ENCODE measurements around the gene SMYD4.

DNA sequence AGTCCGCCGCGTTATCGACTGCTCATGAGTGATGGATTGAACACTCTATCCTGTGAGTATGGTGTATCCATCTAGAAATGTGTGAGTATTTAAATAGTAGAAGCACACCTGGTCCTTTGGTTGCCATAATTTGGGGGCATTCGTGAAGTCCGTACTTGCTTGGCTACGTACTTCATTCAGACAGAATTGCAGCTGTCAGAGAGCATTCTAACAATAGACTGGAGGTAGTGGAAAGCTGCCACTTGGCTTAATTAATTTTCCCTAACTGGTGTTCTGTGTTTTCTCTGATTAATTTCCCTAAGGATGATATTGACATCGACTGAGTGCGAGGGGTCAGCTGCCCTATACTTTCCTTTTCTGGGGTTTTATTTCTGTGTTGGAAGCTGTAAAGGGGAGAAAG is 14.2 kb upstream of the SMYD4 start:
- TF ChIP-seq POLR2A (IDR thresholded peaks at IDR 0.05; ENCODE audit: low read depth, low read length) (no peak), RFX5 (IDR thresholded peaks at IDR 0.05; ENCODE audit: low read depth, low read length) (no peak), EZH2 (IDR thresholded peaks at IDR 0.05; ENCODE audit: borderline replicate concordance, control insufficient read depth, low read depth, low read length) (no peak)

Data from GM12878 (cell line).